Keratinocyte (primary cell): ENCODE results near the gene NDUFB6.

Source experiments
- CTCF ChIP-seq, 3 experiments: IDR thresholded peaks in 1 of 3; conservative IDR thresholded peaks in 1 of 3; optimal IDR thresholded peaks in 1 of 3; 2 replicates in 2 of 3; 3 replicates in 1 of 3; pipeline versions ENCODE3 to v1.5.1; 2011; ENCODE audit warnings: low read length in 3 of 3, mild to moderate bottlenecking in 3 of 3, moderate library complexity in 2 of 3, control low read depth in 1 of 3, inconsistent platforms in 1 of 3; ENCODE audit not compliant: insufficient read depth in 2 of 3; ENCODE audit errors: extremely low read depth in 1 of 3
- EZH2 ChIP-seq: IDR thresholded peaks from one replicate; pipeline ENCODE4 v1.6.1; 2012; ENCODE audit warnings: inconsistent platforms, mild to moderate bottlenecking, low read length, moderate library complexity

- TF ChIP-seq EZH2: no peak
- TF ChIP-seq CTCF (optimal IDR thresholded peaks at IDR 0.05 in 1 of 3, IDR thresholded peaks at IDR 0.05 in 1 of 3, conservative IDR thresholded peaks at IDR 0.05 in 1 of 3; ENCODE audit: extremely low read depth in 1 of 3, insufficient read depth in 2 of 3, low read length in 3 of 3): no peak
Measured at GRCh38 chr9:32580631-32581300, 7.8 kb upstream of the NDUFB6 start.
